A673 (cell line): ENCODE measurements around the gene HNRNPA0.

Experiments
- CTCF ChIP-seq: fragments of 300-800, 200-600 bp; sonication (generic); conservative IDR thresholded peaks from 2 replicates; pipeline ENCODE4 v1.5.1; 2017; ENCODE audit warnings: low read depth, mild to moderate bottlenecking, antibody characterized with exemption, low read length, moderate library complexity, mixed read lengths
- EZH2 ChIP-seq: fragments of 200-600 bp; sonication (generic); IDR thresholded peaks from 2 replicates; pipeline ENCODE4 v1.6.1; 2017; ENCODE audit warnings: borderline replicate concordance, low read depth, mild to moderate bottlenecking, mixed read lengths, antibody characterized with exemption, low read length; ENCODE audit not compliant: poor library complexity, severe bottlenecking

DNA sequence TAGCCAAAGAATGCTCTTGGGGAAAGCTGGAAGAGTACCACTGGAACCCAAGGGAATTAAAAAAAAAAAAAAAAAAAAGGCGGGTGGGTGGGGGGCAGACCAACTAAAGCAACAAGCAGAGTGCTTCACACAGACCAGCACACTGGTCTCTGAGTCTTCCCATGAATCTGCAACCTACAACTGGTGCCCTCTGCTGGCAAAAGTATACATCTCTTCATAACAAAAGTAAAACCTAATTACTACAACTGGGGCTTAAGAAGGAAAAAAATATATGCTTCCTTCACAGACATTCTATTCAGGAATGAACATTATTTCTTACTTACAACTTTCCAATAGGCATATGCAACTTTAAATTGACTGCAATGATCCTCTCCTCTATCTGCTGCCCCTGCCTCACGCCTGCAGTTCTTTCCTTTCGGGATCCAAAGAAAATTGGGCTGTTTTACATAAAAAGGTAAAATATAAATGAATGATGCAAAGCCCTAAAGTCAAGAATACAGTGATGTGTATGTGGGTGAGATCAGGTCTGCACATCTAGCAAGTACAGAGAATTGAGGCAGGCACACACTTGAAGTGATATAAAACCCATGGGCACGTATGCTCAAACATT, 11.0 kb downstream of the HNRNPA0 start:
- TF ChIP-seq CTCF = peak; percentile 70
- no peak for TF ChIP-seq EZH2
